ENCODE measurements around the gene ADGRG6. TPM values are rescaled to one million over a fixed set of nuclear protein-coding genes. Genes with fewer than 3 reads are reported as not detected.

The ADGRG6 gene
- polyA plus RNA-seq, 1 experiment = 25.4 TPM

DNA sequence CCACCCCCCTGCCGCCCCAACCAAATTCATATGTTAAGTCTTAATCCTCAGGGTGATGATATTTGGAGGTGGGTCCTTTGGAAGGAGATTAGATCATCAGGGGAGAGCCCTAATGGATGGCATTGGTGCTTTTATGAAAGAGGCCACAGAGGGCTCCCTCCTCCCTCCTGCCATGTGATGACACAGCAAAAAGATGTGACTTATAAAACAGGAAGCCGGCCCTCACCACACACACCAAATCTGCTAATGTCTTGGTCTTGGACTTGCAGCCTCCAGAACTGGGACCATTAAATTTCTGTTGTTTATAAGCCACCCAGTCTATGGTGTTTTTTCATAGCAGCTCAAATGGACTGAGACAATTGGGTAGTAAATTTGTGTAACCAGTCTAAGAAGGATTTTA, 176.3 kb downstream of the ADGRG6 start:
- no peak for TF ChIP-seq CTCF (IDR thresholded peaks at IDR 0.05; ENCODE audit: insufficient read depth, low read depth, low read length)
- ChIA-PET CTCF (no interaction called here), POLR2A (no interaction called here)
- no peak for DNase-seq (ENCODE audit: low read depth)
- H3K4me3 ChIP-seq (ENCODE audit: low read depth, low read length) = no peak overlapping the region
- no peaks in the 10 kb centered on the region for H3K36me3 ChIP-seq (ENCODE audit: control insufficient read depth, insufficient read depth, low read length)
- peaks cover 3% of the 10 kb centered on the region for H3K27me3 ChIP-seq (ENCODE audit: control insufficient read depth, insufficient read depth, low read length)

DNA sequence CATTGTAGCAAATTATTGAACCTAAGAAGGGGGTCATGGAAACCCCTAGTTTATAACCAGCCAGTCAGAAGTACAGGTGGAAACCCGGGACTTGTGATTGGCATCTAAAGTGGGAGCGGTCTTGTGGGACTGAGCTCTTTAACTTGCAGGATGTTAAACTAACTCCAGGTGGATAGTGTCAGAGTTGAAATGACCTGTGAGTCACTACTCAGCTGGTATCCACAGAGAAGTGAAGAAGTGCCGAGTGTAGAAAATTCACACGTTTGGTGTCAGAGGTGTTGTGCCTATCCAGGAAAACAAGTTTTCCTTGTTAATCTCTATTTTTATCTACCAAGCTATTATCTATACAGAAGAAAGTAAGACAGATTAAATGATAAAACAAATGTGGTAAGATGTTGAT, 179.7 kb downstream of the ADGRG6 start:
- ChIA-PET POLR2A (no interaction called here), CTCF (no interaction called here)
- Histone ChIP-seq H3K36me3 (ENCODE audit: control insufficient read depth, insufficient read depth, low read length) (no peaks in the 10 kb centered on the region), H3K27me3 (ENCODE audit: control insufficient read depth, insufficient read depth, low read length) (peaks cover 3% of the 10 kb centered on the region), H3K4me3 (ENCODE audit: low read depth, low read length) (no peak overlapping the region)
- TF ChIP-seq CTCF (IDR thresholded peaks at IDR 0.05; ENCODE audit: insufficient read depth, low read depth, low read length) = no peak
- DNase-seq (ENCODE audit: low read depth) = no peak

GRCh38 chr6:142482249-142482648, 180.4 kb downstream of the ADGRG6 start:
- DNase-seq (ENCODE audit: low read depth) = no peak
- H3K36me3 ChIP-seq (ENCODE audit: control insufficient read depth, insufficient read depth, low read length) = no peaks in the 10 kb centered on the region
- ChIA-PET CTCF (no interaction called here), POLR2A (no interaction called here)
- TF ChIP-seq CTCF (IDR thresholded peaks at IDR 0.05; ENCODE audit: insufficient read depth, low read depth, low read length) = no peak
- H3K27me3 ChIP-seq (ENCODE audit: control insufficient read depth, insufficient read depth, low read length) = peaks cover 3% of the 10 kb centered on the region
- H3K4me3 ChIP-seq (ENCODE audit: low read depth, low read length) = no peak overlapping the region

DNA sequence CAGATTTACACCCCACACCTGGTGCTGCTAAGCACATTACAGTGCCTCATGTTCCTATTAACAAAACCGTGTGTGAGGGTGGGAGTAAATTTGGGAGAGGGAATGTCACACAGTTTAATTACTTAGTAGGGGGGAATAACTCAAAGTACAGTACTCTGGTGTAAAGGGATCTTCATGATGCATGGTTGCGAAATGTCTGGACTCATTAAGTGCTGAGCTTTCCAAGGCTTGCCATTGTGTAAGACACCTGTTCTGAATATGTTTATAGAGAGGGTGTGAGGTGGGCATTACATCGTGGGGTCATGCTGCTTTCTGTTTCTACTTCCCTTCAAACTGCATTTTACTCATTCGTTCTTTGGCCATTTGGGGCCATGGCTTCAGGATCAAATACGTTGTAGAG, 181.2 kb downstream of the ADGRG6 start:
- POLR2A ChIA-PET = no interaction called here

GRCh38 chr6:142485256-142485655, 183.4 kb downstream of the ADGRG6 start:
- no peaks in the 10 kb centered on the region for H3K36me3 ChIP-seq (ENCODE audit: control insufficient read depth, insufficient read depth, low read length)
- no peak for TF ChIP-seq CTCF (IDR thresholded peaks at IDR 0.05; ENCODE audit: insufficient read depth, low read depth, low read length)
- DNase-seq (ENCODE audit: low read depth) = no peak
- ChIA-PET POLR2A (no interaction called here), CTCF (interaction anchor here (0.9 to 1.5 kb wide), 3 partner anchors 9 to 11 kb away, joined by 3 to 9 read pairs (median 3); no protein-coding TSS in a partner anchor)
- H3K27me3 ChIP-seq (ENCODE audit: control insufficient read depth, insufficient read depth, low read length) = peaks cover 3% of the 10 kb centered on the region
- H3K4me3 ChIP-seq (ENCODE audit: low read depth, low read length) = no peak overlapping the region

More for the DNA sequence above, 181.2 kb downstream of the ADGRG6 start:
- CTCF ChIA-PET = interaction anchor here (0.7 kb wide), 1 partner anchor 10 kb away, joined by 3 read pairs; no protein-coding TSS in a partner anchor
- TF ChIP-seq CTCF (IDR thresholded peaks at IDR 0.05; ENCODE audit: insufficient read depth, low read depth, low read length) = no peak
- no peak for DNase-seq (ENCODE audit: low read depth)
- Histone ChIP-seq H3K27me3 (ENCODE audit: control insufficient read depth, insufficient read depth, low read length) (peaks cover 3% of the 10 kb centered on the region), H3K4me3 (ENCODE audit: low read depth, low read length) (no peak overlapping the region), H3K36me3 (ENCODE audit: control insufficient read depth, insufficient read depth, low read length) (no peaks in the 10 kb centered on the region)

Data from BJ (cell line).